GM12878 (cell line): ENCODE data around the gene ADIPOQ. TPM values are rescaled to one million over a fixed set of nuclear protein-coding genes. Genes with fewer than 3 reads are reported as not detected.

ENCODE experiments used
- ASH2L ChIP-seq: fragments of 300-600, 200-600 bp; sonication (generic); IDR thresholded peaks from 2 replicates; pipeline ENCODE4 v1.6.1; 2017; ENCODE audit warnings: low read depth, mild to moderate bottlenecking, borderline replicate concordance
- ATF2 ChIP-seq: IDR thresholded peaks from 2 replicates; pipeline ENCODE4 v1.6.1; 2012; ENCODE audit warnings: low read length, inconsistent platforms
- BCL11A ChIP-seq: IDR thresholded peaks from 2 replicates; pipeline ENCODE4 v1.6.1; 2011; ENCODE audit warnings: low read depth, low read length
- CHD2 ChIP-seq: IDR thresholded peaks from 2 replicates; pipeline ENCODE4 v1.6.1; 2011; ENCODE audit warnings: low read depth, low read length, improper control_type of control experiment, borderline replicate concordance
- HDGF ChIP-seq: fragments of 450-650 bp; IDR thresholded peaks from 2 replicates; pipeline ENCODE4 v1.6.1; 2016; ENCODE audit warnings: antibody characterized with exemption
- IRF4 ChIP-seq: IDR thresholded peaks from 2 replicates; pipeline ENCODE4 v1.6.1; 2011; ENCODE audit warnings: low read depth, low read length
- MTA3 ChIP-seq: IDR thresholded peaks from 2 replicates; pipeline ENCODE4 v1.6.1; 2012; ENCODE audit warnings: low read length, inconsistent platforms, borderline replicate concordance
- POLR2A ChIP-seq: IDR thresholded peaks from 2 replicates; pipeline ENCODE4 v1.6.1; 2011; ENCODE audit warnings: low read depth, mild to moderate bottlenecking, low read length
- RB1 ChIP-seq: fragments of 450-650 bp; formaldehyde crosslinking; IDR thresholded peaks from 2 replicates; pipeline ENCODE4 v1.6.1; 2017; ENCODE audit warnings: mild to moderate bottlenecking, borderline replicate concordance
- RCOR1 ChIP-seq: conservative IDR thresholded peaks from 2 replicates; pipeline ENCODE4 v1.6.1; 2012; ENCODE audit warnings: low read depth, low read length, improper control_type of control experiment
- SREBF2 ChIP-seq: IDR thresholded peaks from 2 replicates; pipeline ENCODE4 v1.6.1; 2012; ENCODE audit warnings: mild to moderate bottlenecking, low read length
- STAT3 ChIP-seq: IDR thresholded peaks from 2 replicates; pipeline ENCODE4 v1.6.1; 2011; ENCODE audit warnings: low read depth, low read length, improper control_type of control experiment
- polyA plus RNA-seq, 11 experiments: library from polyadenylated mRNA; depleted of rRNA in 4 of 11; unstranded in 6 of 11; stranded (reverse) in 5 of 11; fragments of >200 nt; fragmentation: Nextera tagmentation in 4 of 11; fragmentation: Illumina TruSeq in 1 of 11; extraction: Ambion mirVana in 4 of 11; extraction: Trizol in 1 of 11; gene quantifications; 1 replicate in 1 of 11; 2 replicates in 10 of 11; pipeline versions ENCODE4 v1.2.1 to v1.2.3, GENCODE V29; 2011 to 2016; ENCODE audit warnings: inconsistent platforms in 2 of 11, missing spikeins in 2 of 11, low read depth in 1 of 11
- total RNA-seq, 4 experiments: library from RNA; depleted of rRNA in 3 of 4; stranded (reverse); fragments of >200 nt in 3 of 4; fragmentation: Illumina TruSeq in 1 of 4; extraction: Trizol in 1 of 4; gene quantifications; 2 replicates each; pipeline versions ENCODE4 v1.2.1 to v1.2.3, GENCODE V29; 2013 to 2021
- TF ChIP-seq, protein P1 (sequence below): IDR thresholded peaks from 2 replicates; pipeline ENCODE4 v1.6.1; 2011; ENCODE audit warnings: borderline replicate concordance, low read depth, mild to moderate bottlenecking, moderate library complexity, mixed read lengths, low read length; ENCODE audit not compliant: insufficient read depth; ENCODE audit errors: extremely low read length

ADIPOQ gene
- total and polyA plus RNA-seq, 10 of the 15 experiments (the other 5 are each of a cell fraction or from before 2014, with no cell fraction given): not detected

DNA sequence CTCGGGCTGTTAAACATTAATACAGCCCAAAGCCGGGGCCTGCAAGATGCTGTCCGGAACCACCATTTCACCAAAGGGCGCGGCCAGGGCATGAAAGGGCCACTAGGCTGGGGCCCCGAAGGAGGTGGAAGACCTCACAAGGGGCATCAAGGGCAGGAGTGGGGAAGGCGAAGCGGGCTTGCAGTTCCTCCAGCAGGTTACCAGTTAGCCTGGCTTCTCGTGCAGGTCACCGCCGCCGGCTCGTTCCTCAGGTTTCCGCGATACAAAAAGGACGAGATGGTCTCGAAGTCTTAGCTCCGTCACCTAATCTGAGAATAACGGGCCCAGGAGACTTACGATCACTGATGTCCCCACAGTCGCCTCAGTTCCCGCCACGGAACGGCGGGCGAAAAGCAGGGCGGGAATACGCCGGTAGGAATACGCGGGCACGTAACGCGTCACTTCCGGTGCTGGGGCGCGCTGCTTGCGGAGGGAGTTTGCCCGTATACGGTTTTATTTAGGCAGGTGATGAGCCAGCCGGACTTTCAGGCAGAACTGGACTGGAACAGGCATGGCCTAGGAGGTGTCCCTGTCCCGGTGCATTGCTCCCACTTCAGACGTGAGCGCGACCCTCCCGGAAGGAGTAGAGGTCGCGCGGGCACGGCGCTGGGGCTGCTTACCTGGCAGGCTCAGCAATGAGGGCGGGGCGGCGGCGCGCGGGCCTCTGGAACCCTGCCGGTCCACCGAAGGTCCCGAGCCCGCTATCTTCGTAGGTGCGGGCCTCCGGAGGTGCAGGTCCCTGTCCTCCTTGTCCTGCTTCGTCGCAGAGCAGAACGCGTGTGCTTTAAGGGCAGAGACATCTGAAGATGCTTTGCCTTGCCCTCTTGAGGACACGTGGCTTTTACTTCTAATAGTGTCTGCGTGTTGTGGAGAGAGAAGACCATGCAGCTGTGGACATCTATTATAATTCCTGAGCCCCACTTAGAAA lies 36.1 kb upstream of the ADIPOQ start, which contains the start of gene RFC4 (continued):
- TF ChIP-seq RB1: peak; percentile 99
- TF ChIP-seq BCL11A: no peak
- 0 out of 2 replicates have a peak, but pooled peaks have one; percentile 37 for TF ChIP-seq ASH2L
- no peak for TF ChIP-seq MTA3
- TF ChIP-seq CHD2: no peak
- TF ChIP-seq, protein P1, sequence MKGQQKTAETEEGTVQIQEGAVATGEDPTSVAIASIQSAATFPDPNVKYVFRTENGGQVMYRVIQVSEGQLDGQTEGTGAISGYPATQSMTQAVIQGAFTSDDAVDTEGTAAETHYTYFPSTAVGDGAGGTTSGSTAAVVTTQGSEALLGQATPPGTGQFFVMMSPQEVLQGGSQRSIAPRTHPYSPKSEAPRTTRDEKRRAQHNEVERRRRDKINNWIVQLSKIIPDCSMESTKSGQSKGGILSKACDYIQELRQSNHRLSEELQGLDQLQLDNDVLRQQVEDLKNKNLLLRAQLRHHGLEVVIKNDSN: no peak
- TF ChIP-seq POLR2A: peak; percentile 81
- TF ChIP-seq SREBF2: no peak
- TF ChIP-seq STAT3: no peak
- TF ChIP-seq ATF2: no peak
- no peak for TF ChIP-seq HDGF
- TF ChIP-seq IRF4: 0 out of 2 replicates have a peak, but pooled peaks have one; percentile 6
- no peak for TF ChIP-seq RCOR1
